Astrocyte (in vitro differentiated cells and primary cell): ENCODE data around the gene CACNB4. TPM values are rescaled to one million over a fixed set of nuclear protein-coding genes. Genes with fewer than 3 reads are reported as not detected.

Source experiments
- DNase-seq: peaks from one replicate; pipeline ENCODE4 v3.0.0-alpha.2; 2010; ENCODE audit warnings: low read depth
- FAIRE-seq: peaks from 2 replicates; lab custom pipeline; 2011; peaks lifted over from hg19 to GRCh38; lab: Jason Lieb, UNC
- H2AFZ ChIP-seq: 2 replicates; pipeline ENCODE4 v1.6.0; 2012; ENCODE audit warnings: low read depth, low read length, inconsistent platforms
- H3K27ac ChIP-seq: 2 replicates; pipeline ENCODE4 v1.5.1; 2011; ENCODE audit warnings: low read depth, low read length, inconsistent platforms
- H3K27me3 ChIP-seq: 2 replicates; pipeline ENCODE4 v1.6.0; 2011; ENCODE audit warnings: low read length, inconsistent platforms; ENCODE audit not compliant: insufficient read depth
- H3K36me3 ChIP-seq: 2 replicates; pipeline ENCODE4 v1.5.1; 2011; ENCODE audit warnings: low read length, inconsistent platforms; ENCODE audit not compliant: insufficient read depth
- H3K4me1 ChIP-seq: 2 replicates; pipeline ENCODE4 v1.5.1; 2011; ENCODE audit warnings: low read length, inconsistent platforms; ENCODE audit not compliant: insufficient read depth
- H3K4me2 ChIP-seq: 2 replicates; pipeline ENCODE4 v1.6.0; 2012; ENCODE audit warnings: low read length, inconsistent platforms
- H3K4me3 ChIP-seq: 2 replicates; pipeline ENCODE4 v1.5.1; 2011; ENCODE audit warnings: low read depth, mild to moderate bottlenecking, low read length, inconsistent platforms; ENCODE audit not compliant: insufficient read depth
- H3K79me2 ChIP-seq: 2 replicates; pipeline ENCODE4 v1.6.0; 2012; ENCODE audit warnings: mild to moderate bottlenecking, low read length, inconsistent platforms; ENCODE audit not compliant: insufficient read depth
- H3K9ac ChIP-seq: 2 replicates; pipeline ENCODE4 v1.6.0; 2012; ENCODE audit warnings: mild to moderate bottlenecking, low read length, inconsistent platforms
- H3K9me3 ChIP-seq: 2 replicates; pipeline ENCODE4 v1.5.1; 2012; ENCODE audit warnings: low read depth, mild to moderate bottlenecking, low read length, inconsistent platforms; ENCODE audit not compliant: insufficient read depth
- H4K20me1 ChIP-seq: 2 replicates; pipeline ENCODE4 v1.6.0; 2012; ENCODE audit warnings: low read length, inconsistent platforms; ENCODE audit not compliant: insufficient read depth
- H3K27ac Mint-ChIP-seq: one replicate; pipeline ENCODE4 v1.8.0; 2021; ENCODE audit warnings: mild to moderate bottlenecking, mixed read lengths; ENCODE audit not compliant: unreplicated experiment
- H3K27me3 Mint-ChIP-seq: one replicate; pipeline ENCODE4 v1.8.0; 2021; ENCODE audit warnings: low read depth, mixed read lengths; ENCODE audit not compliant: unreplicated experiment
- H3K36me3 Mint-ChIP-seq: one replicate; pipeline ENCODE4 v1.8.0; 2021; ENCODE audit warnings: low read depth, mixed read lengths; ENCODE audit not compliant: unreplicated experiment
- H3K4me1 Mint-ChIP-seq: one replicate; pipeline ENCODE4 v1.8.0; 2021; ENCODE audit warnings: low read depth, mixed read lengths; ENCODE audit not compliant: unreplicated experiment
- H3K4me3 Mint-ChIP-seq: one replicate; pipeline ENCODE4 v1.8.0; 2021; ENCODE audit warnings: mild to moderate bottlenecking, moderate library complexity, mixed read lengths; ENCODE audit not compliant: unreplicated experiment
- H3K9me3 Mint-ChIP-seq: one replicate; pipeline ENCODE4 v1.8.0; 2021; ENCODE audit warnings: mild to moderate bottlenecking, mixed read lengths; ENCODE audit not compliant: unreplicated experiment
- CTCF ChIP-seq: IDR thresholded peaks from 2 replicates; pipeline ENCODE4 v1.5.1; 2011; ENCODE audit warnings: low read depth, mild to moderate bottlenecking, inconsistent platforms, low read length, moderate library complexity; ENCODE audit not compliant: insufficient read depth
- EZH2 ChIP-seq: IDR thresholded peaks from 2 replicates; pipeline ENCODE4 v1.6.1; 2012; ENCODE audit warnings: mild to moderate bottlenecking, low read length, inconsistent platforms; ENCODE audit not compliant: insufficient read depth
- total RNA-seq: library from RNA; stranded (reverse); gene quantifications from 2 replicates; pipeline ENCODE4 v1.2.1, GENCODE V29; 2021

The CACNB4 gene
- total RNA-seq, 1 donor from 2014 or later = 1.8 TPM

- H2AFZ ChIP-seq = no peak overlapping the region
- DNase-seq = no peak
- peaks cover 12% of the 10 kb centered on the region for H3K4me1 ChIP-seq
- H3K4me3 ChIP-seq = no peak overlapping the region
- H3K9ac ChIP-seq = no peak overlapping the region
- TF ChIP-seq CTCF = no peak
- TF ChIP-seq EZH2 = no peak
- H3K4me1 Mint-ChIP-seq = peaks cover 20% of the 10 kb centered on the region
- H3K4me2 ChIP-seq = no peak overlapping the region
- H3K4me3 Mint-ChIP-seq = no peak overlapping the region
- no peaks in the 10 kb centered on the region for H3K9me3 ChIP-seq
- no peaks in the 10 kb centered on the region for H3K9me3 Mint-ChIP-seq
- no peak for FAIRE-seq
- H3K27ac ChIP-seq = no peak overlapping the region
- no peaks in the 10 kb centered on the region for H3K36me3 Mint-ChIP-seq
- H4K20me1 ChIP-seq = no peaks in the 10 kb centered on the region
- no peak overlapping the region for H3K27ac Mint-ChIP-seq
- H3K27me3 Mint-ChIP-seq = no peaks in the 10 kb centered on the region
- no peaks in the 10 kb centered on the region for H3K36me3 ChIP-seq
- no peaks in the 10 kb centered on the region for H3K27me3 ChIP-seq
- no peaks in the 10 kb centered on the region for H3K79me2 ChIP-seq
Measured at GRCh38 chr2:151849413-151850010, 249.3 kb downstream of the CACNB4 start.

- peaks cover 13% of the 10 kb centered on the region for H3K4me1 Mint-ChIP-seq
Measured at GRCh38 chr2:151845884-151846283, 253.0 kb downstream of the CACNB4 start.

More at GRCh38 chr2:151845884-151846283, 253.0 kb downstream of the CACNB4 start:
- Histone ChIP-seq H3K4me2 (no peak overlapping the region), H3K36me3 (no peaks in the 10 kb centered on the region), H3K27me3 (no peaks in the 10 kb centered on the region), H4K20me1 (no peaks in the 10 kb centered on the region), H3K4me3 (no peak overlapping the region), H3K9ac (no peak overlapping the region), H3K4me1 (no peaks in the 10 kb centered on the region), H3K79me2 (no peaks in the 10 kb centered on the region), H2AFZ (no peak overlapping the region), H3K9me3 (no peaks in the 10 kb centered on the region), H3K27ac (no peak overlapping the region)
- no peaks in the 10 kb centered on the region for H3K36me3 Mint-ChIP-seq
- TF ChIP-seq EZH2 (no peak), CTCF (no peak)
- no peak overlapping the region for H3K27ac Mint-ChIP-seq
- H3K4me3 Mint-ChIP-seq = no peak overlapping the region
- no peaks in the 10 kb centered on the region for H3K27me3 Mint-ChIP-seq
- FAIRE-seq (no peak), DNase-seq (no peak)
- H3K9me3 Mint-ChIP-seq = no peaks in the 10 kb centered on the region
